ENCODE measurements around the gene CCDC158. TPM values are rescaled to one million over a fixed set of nuclear protein-coding genes. Genes with fewer than 3 reads are reported as not detected.

The CCDC158 gene
- total and polyA plus RNA-seq, 2 experiments from 2014 or later, result 0.21 to 0.27 TPM

DNA sequence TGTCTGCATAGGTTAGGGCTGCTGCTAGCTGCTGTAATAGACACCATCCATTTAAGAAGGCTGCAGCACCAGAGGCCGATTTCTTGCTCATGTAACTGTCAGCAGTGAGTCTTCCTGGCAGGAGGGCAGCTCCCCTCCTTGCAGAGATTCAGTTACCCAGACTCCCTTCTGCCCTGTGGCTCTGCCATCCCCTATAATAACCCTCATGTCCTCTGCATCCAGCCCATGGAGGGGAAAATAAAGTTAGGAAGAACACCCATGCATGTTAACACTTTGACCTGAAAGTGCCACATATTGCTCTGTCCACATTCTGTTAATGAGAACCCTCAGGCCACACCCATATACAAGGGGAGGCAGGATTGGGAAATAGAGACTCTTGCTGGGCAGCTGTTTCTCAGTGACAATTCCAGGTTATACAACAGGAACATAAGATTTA, 109.0 kb downstream of the CCDC158 start:
- Histone ChIP-seq H3K4me1 (ENCODE audit: insufficient read depth) (peaks cover 8% of the 10 kb centered on the region; the same call in 1 of the 2 replicates), H3K27ac (ENCODE audit: low read depth) (no peak overlapping the region), H3K4me2 (no peak overlapping the region), H3K27me3 (ENCODE audit: insufficient read depth) (peaks cover 11% of the 10 kb centered on the region; the same call in 1 of the 2 replicates), H3K4me3 (no peak overlapping the region), H3K9me2 (ENCODE audit: insufficient read depth) (no peaks in the 10 kb centered on the region), H3K36me3 (ENCODE audit: insufficient read depth) (no peaks in the 10 kb centered on the region; the same call in 1 of the 2 replicates), H2AFZ (no peak overlapping the region), H3K79me2 (replicated peaks; ENCODE audit: insufficient read depth) (no peaks in the 10 kb centered on the region), H4K20me1 (replicated peaks; ENCODE audit: insufficient read depth) (0 out of 2 replicates have a peak, but pooled peaks cover 4% of the 10 kb centered on the region), H3F3A (replicated peaks; ENCODE audit: low read depth) (no peaks in the 10 kb centered on the region)
- TF ChIP-seq, protein P1, sequence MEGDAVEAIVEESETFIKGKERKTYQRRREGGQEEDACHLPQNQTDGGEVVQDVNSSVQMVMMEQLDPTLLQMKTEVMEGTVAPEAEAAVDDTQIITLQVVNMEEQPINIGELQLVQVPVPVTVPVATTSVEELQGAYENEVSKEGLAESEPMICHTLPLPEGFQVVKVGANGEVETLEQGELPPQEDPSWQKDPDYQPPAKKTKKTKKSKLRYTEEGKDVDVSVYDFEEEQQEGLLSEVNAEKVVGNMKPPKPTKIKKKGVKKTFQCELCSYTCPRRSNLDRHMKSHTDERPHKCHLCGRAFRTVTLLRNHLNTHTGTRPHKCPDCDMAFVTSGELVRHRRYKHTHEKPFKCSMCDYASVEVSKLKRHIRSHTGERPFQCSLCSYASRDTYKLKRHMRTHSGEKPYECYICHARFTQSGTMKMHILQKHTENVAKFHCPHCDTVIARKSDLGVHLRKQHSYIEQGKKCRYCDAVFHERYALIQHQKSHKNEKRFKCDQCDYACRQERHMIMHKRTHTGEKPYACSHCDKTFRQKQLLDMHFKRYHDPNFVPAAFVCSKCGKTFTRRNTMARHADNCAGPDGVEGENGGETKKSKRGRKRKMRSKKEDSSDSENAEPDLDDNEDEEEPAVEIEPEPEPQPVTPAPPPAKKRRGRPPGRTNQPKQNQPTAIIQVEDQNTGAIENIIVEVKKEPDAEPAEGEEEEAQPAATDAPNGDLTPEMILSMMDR (conservative IDR thresholded peaks at IDR 0.05; ENCODE audit: low read depth in 2 of 2), result no peak
- no peak for TF ChIP-seq STAT1 (IDR thresholded peaks at IDR 0.05; ENCODE audit: unreplicated experiment)
- TF ChIP-seq EZH2 (IDR thresholded peaks at IDR 0.05; ENCODE audit: low read depth, unreplicated experiment), result no peak
- ATAC-seq, result no peak
- H3K36me3 Mint-ChIP-seq (ENCODE audit: low read depth), result peaks cover 4% of the 10 kb centered on the region; the same call in 1 of the 3 replicates
- H3K27ac Mint-ChIP-seq, result no peak overlapping the region
- no peak for DNase-seq (ENCODE audit: low spot score)
- no peak overlapping the region for H3K4me3 Mint-ChIP-seq
- H3K9me3 Mint-ChIP-seq, result peaks cover 11% of the 10 kb centered on the region; the same call in 1 of the 3 replicates
- H3K4me1 Mint-ChIP-seq, result no peaks in the 10 kb centered on the region; the same call in 2 of the 3 replicates
- H3K27me3 Mint-ChIP-seq (ENCODE audit: insufficient read depth, low read depth, poor library complexity), result peaks cover 12% of the 10 kb centered on the region

DNA sequence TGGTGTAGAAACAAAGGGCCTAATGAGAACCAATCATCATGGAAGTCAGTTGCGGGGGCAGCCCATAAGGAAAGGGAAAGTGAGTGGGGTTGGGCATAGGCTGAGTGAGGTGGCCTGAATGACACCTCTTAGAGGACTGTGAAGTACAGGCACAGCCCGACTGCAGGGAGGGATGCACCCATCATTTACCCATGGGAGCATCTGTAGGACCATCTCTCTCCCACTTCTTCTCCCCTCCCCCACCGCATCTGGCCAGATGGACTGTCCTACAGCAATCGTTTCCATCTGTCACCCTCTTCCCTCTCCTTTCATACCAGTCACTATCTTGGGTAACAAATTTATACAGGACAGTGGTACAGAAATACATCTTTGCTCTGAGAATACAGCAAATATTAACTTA, 110.3 kb downstream of the CCDC158 start:
- Histone ChIP-seq H3K27me3 (ENCODE audit: insufficient read depth) (peaks cover 17% of the 10 kb centered on the region), H3K4me2 (no peak overlapping the region), H2AFZ (no peak overlapping the region), H3K4me1 (ENCODE audit: insufficient read depth) (peaks cover 10% of the 10 kb centered on the region; the same call in 1 of the 2 replicates), H3F3A (replicated peaks; ENCODE audit: low read depth) (no peaks in the 10 kb centered on the region), H3K27ac (ENCODE audit: low read depth) (no peak overlapping the region), H3K79me2 (replicated peaks; ENCODE audit: insufficient read depth) (no peaks in the 10 kb centered on the region), H4K20me1 (replicated peaks; ENCODE audit: insufficient read depth) (0 out of 2 replicates have a peak, but pooled peaks cover 4% of the 10 kb centered on the region), H3K4me3 (no peak overlapping the region), H3K9me2 (ENCODE audit: insufficient read depth) (no peaks in the 10 kb centered on the region), H3K36me3 (ENCODE audit: insufficient read depth) (no peaks in the 10 kb centered on the region)
- DNase-seq (ENCODE audit: low spot score) (no peak), ATAC-seq (no peak)
- H3K4me1 Mint-ChIP-seq, result no peaks in the 10 kb centered on the region; the same call in 2 of the 3 replicates
- H3K4me3 Mint-ChIP-seq, result no peak overlapping the region
- no peaks in the 10 kb centered on the region for H3K9me3 Mint-ChIP-seq
- no peak overlapping the region for H3K27ac Mint-ChIP-seq
- peaks cover 4% of the 10 kb centered on the region; the same call in 1 of the 3 replicates for H3K36me3 Mint-ChIP-seq (ENCODE audit: low read depth)
- TF ChIP-seq, protein P2, sequence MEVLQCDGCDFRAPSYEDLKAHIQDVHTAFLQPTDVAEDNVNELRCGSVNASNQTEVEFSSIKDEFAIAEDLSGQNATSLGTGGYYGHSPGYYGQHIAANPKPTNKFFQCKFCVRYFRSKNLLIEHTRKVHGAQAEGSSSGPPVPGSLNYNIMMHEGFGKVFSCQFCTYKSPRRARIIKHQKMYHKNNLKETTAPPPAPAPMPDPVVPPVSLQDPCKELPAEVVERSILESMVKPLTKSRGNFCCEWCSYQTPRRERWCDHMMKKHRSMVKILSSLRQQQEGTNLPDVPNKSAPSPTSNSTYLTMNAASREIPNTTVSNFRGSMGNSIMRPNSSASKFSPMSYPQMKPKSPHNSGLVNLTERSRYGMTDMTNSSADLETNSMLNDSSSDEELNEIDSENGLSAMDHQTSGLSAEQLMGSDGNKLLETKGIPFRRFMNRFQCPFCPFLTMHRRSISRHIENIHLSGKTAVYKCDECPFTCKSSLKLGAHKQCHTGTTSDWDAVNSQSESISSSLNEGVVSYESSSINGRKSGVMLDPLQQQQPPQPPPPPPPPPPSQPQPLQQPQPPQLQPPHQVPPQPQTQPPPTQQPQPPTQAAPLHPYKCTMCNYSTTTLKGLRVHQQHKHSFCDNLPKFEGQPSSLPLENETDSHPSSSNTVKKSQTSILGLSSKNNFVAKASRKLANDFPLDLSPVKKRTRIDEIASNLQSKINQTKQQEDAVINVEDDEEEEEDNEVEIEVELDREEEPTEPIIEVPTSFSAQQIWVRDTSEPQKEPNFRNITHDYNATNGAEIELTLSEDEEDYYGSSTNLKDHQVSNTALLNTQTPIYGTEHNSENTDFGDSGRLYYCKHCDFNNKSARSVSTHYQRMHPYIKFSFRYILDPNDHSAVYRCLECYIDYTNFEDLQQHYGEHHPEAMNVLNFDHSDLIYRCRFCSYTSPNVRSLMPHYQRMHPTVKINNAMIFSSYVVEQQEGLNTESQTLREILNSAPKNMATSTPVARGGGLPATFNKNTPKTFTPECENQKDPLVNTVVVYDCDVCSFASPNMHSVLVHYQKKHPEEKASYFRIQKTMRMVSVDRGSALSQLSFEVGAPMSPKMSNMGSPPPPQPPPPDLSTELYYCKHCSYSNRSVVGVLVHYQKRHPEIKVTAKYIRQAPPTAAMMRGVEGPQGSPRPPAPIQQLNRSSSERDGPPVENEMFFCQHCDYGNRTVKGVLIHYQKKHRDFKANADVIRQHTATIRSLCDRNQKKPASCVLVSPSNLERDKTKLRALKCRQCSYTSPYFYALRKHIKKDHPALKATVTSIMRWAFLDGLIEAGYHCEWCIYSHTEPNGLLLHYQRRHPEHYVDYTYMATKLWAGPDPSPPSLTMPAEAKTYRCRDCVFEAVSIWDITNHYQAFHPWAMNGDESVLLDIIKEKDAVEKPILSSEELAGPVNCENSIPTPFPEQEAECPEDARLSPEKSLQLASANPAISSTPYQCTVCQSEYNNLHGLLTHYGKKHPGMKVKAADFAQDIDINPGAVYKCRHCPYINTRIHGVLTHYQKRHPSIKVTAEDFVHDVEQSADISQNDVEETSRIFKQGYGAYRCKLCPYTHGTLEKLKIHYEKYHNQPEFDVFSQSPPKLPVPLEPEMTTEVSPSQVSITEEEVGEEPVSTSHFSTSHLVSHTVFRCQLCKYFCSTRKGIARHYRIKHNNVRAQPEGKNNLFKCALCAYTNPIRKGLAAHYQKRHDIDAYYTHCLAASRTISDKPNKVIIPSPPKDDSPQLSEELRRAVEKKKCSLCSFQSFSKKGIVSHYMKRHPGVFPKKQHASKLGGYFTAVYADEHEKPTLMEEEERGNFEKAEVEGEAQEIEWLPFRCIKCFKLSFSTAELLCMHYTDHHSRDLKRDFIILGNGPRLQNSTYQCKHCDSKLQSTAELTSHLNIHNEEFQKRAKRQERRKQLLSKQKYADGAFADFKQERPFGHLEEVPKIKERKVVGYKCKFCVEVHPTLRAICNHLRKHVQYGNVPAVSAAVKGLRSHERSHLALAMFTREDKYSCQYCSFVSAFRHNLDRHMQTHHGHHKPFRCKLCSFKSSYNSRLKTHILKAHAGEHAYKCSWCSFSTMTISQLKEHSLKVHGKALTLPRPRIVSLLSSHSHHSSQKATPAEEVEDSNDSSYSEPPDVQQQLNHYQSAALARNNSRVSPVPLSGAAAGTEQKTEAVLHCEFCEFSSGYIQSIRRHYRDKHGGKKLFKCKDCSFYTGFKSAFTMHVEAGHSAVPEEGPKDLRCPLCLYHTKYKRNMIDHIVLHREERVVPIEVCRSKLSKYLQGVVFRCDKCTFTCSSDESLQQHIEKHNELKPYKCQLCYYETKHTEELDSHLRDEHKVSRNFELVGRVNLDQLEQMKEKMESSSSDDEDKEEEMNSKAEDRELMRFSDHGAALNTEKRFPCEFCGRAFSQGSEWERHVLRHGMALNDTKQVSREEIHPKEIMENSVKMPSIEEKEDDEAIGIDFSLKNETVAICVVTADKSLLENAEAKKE (CRISPR knock-in tag; IDR thresholded peaks at IDR 0.05), result no peak
- TF ChIP-seq ZNF114 (CRISPR knock-in tag; IDR thresholded peaks at IDR 0.05) (no peak), NANOG (IDR thresholded peaks at IDR 0.05; ENCODE audit: borderline replicate concordance) (no peak)
- TF ChIP-seq, protein P3, sequence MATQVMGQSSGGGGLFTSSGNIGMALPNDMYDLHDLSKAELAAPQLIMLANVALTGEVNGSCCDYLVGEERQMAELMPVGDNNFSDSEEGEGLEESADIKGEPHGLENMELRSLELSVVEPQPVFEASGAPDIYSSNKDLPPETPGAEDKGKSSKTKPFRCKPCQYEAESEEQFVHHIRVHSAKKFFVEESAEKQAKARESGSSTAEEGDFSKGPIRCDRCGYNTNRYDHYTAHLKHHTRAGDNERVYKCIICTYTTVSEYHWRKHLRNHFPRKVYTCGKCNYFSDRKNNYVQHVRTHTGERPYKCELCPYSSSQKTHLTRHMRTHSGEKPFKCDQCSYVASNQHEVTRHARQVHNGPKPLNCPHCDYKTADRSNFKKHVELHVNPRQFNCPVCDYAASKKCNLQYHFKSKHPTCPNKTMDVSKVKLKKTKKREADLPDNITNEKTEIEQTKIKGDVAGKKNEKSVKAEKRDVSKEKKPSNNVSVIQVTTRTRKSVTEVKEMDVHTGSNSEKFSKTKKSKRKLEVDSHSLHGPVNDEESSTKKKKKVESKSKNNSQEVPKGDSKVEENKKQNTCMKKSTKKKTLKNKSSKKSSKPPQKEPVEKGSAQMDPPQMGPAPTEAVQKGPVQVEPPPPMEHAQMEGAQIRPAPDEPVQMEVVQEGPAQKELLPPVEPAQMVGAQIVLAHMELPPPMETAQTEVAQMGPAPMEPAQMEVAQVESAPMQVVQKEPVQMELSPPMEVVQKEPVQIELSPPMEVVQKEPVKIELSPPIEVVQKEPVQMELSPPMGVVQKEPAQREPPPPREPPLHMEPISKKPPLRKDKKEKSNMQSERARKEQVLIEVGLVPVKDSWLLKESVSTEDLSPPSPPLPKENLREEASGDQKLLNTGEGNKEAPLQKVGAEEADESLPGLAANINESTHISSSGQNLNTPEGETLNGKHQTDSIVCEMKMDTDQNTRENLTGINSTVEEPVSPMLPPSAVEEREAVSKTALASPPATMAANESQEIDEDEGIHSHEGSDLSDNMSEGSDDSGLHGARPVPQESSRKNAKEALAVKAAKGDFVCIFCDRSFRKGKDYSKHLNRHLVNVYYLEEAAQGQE (IDR thresholded peaks at IDR 0.05; ENCODE audit: unreplicated experiment), result no peak
- TF ChIP-seq, protein P1 (conservative IDR thresholded peaks at IDR 0.05; ENCODE audit: low read depth in 2 of 2), result no peak
- peaks cover 14% of the 10 kb centered on the region for H3K27me3 Mint-ChIP-seq (ENCODE audit: insufficient read depth, low read depth, poor library complexity)
